Activated naive CD8-positive, alpha-beta T cell (primary cell): ENCODE data around the gene PDE4D.

Experiments
- H3K27ac Mint-ChIP-seq: one replicate; pipeline ENCODE4 v1.8.0; 2021; ENCODE audit warnings: mixed read lengths
- H3K27me3 Mint-ChIP-seq: one replicate; pipeline ENCODE4 v1.8.0; 2021; ENCODE audit warnings: mixed read lengths
- H3K36me3 Mint-ChIP-seq: one replicate; pipeline ENCODE4 v1.8.0; 2021; ENCODE audit warnings: mixed read lengths
- H3K4me1 Mint-ChIP-seq: one replicate; pipeline ENCODE4 v1.8.0; 2021; ENCODE audit warnings: low read depth, mixed read lengths
- H3K4me3 Mint-ChIP-seq: one replicate; pipeline ENCODE4 v1.8.0; 2021; ENCODE audit warnings: mild to moderate bottlenecking, mixed read lengths
- H3K9me3 Mint-ChIP-seq: one replicate; pipeline ENCODE4 v1.8.0; 2021; ENCODE audit warnings: low read depth, mixed read lengths

The PDE4D gene

GRCh38 chr5:59893429-59894227 is at the start of gene PDE4D:
TSS of gene PDE4D (minus strand) at chr5:59893726.
- no peak within 1 kb of the TSS for H3K27ac Mint-ChIP-seq
- H3K4me3 Mint-ChIP-seq: no peak within 1 kb of the TSS
- H3K4me1 Mint-ChIP-seq: peaks cover 2% of the 10 kb centered on the region
- H3K9me3 Mint-ChIP-seq: no peaks in the 10 kb centered on the region
- no peaks in the 10 kb centered on the region for H3K36me3 Mint-ChIP-seq
- H3K27me3 Mint-ChIP-seq: peaks cover 23% of the 10 kb centered on the region

DNA sequence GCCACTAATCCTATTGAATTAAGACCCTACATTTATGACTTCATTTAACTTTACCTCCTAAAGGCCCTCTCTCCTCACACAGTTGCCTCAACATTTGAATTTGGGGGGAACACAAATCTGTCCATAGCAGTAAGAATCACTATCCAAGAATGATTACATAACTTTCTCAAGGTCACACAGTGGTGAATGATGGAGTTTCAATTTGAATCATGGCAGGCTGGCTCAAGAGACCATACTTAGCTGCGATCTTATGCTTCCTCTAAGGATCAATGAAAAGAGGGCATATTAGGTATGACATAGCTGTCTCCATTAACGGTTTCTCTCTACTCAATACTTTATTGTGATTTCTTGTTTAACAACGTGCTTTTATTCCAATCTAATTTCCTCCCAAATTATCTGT is 44.1 kb upstream of the PDE4D start:
- H3K27me3 Mint-ChIP-seq: no peaks in the 10 kb centered on the region
- H3K4me1 Mint-ChIP-seq: no peaks in the 10 kb centered on the region
- no peak overlapping the region for H3K4me3 Mint-ChIP-seq
- H3K9me3 Mint-ChIP-seq: no peaks in the 10 kb centered on the region
- H3K36me3 Mint-ChIP-seq: no peaks in the 10 kb centered on the region
- H3K27ac Mint-ChIP-seq: no peak overlapping the region

DNA sequence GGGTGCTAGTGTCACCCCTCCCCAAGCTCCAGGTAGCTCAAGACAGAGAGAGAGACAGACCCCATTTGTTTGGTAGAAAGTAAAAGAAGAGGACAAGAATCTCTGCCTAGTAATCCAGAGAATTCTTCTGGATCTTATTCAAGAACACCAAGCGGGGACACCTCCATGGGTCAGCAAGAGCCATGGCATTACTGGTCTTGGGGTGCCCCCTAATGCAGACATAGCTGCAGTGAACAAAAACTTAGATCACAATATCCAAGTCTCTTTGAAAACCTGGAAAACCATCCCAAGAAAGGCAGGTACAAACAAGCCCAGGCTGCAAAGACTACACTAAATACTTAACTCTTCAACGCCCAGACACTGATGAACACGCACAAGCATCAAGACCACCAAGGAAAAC is 29.9 kb upstream of the PDE4D start:
- H3K9me3 Mint-ChIP-seq: peaks cover 3% of the 10 kb centered on the region
- H3K36me3 Mint-ChIP-seq: no peaks in the 10 kb centered on the region
- H3K4me1 Mint-ChIP-seq: no peaks in the 10 kb centered on the region
- H3K27me3 Mint-ChIP-seq: peaks cover 2% of the 10 kb centered on the region
- no peak overlapping the region for H3K27ac Mint-ChIP-seq
- H3K4me3 Mint-ChIP-seq: no peak overlapping the region

DNA sequence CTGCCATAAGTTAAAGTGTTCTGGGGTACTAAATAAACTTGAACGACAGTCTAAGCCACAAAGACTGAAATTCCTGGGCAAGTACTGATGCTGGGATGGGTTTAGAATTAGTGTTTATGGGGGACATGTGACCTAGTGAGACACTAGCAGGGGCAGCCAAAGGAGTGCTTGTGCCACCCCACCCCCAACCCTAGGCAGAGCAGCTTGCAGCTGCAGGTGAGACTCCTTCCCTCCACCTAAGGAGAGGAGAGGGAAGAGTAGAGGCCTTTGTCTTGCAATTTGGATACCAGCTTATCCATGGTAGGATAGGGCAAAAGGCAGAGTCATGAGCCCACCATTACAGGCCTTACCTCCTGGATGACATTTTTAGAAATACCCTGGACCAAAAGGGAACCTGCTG is 28.7 kb upstream of the PDE4D start:
- Mint-ChIP-seq H3K4me3 (no peak overlapping the region), H3K36me3 (no peaks in the 10 kb centered on the region), H3K4me1 (no peaks in the 10 kb centered on the region), H3K27me3 (peaks cover 2% of the 10 kb centered on the region), H3K27ac (no peak overlapping the region), H3K9me3 (peaks cover 3% of the 10 kb centered on the region)

GRCh38 chr5:59921816-59922215 is 28.3 kb upstream of the PDE4D start:
- Mint-ChIP-seq H3K4me1 (no peaks in the 10 kb centered on the region), H3K4me3 (no peak overlapping the region), H3K36me3 (no peaks in the 10 kb centered on the region), H3K9me3 (peaks cover 3% of the 10 kb centered on the region), H3K27ac (no peak overlapping the region), H3K27me3 (peaks cover 2% of the 10 kb centered on the region)

DNA sequence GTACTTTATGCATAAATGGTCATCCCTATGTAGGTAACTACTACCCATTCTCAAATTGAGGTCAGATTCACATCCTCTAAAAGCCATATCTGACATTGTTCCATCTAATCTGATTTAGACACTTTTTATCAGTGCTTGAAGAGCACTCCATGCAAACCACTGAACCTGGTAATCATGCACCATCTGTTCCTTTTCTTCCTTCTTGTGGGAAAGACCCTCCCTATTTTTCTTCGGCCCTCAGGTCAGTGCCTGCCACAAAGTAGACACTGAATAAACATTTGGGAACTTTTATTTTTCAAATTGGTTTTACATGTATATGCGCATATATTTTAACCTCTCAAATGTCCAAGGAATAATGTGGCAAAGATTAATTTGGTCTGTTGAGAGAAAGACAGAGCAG is 26.0 kb upstream of the PDE4D start:
- no peak overlapping the region for H3K4me3 Mint-ChIP-seq
- H3K27me3 Mint-ChIP-seq: peaks cover 2% of the 10 kb centered on the region

GRCh38 chr5:59917121-59917520 is 23.6 kb upstream of the PDE4D start:
- H3K36me3 Mint-ChIP-seq: no peaks in the 10 kb centered on the region
- peaks cover 1% of the 10 kb centered on the region for H3K27me3 Mint-ChIP-seq
- no peak overlapping the region for H3K27ac Mint-ChIP-seq
- no peaks in the 10 kb centered on the region for H3K4me1 Mint-ChIP-seq
- H3K9me3 Mint-ChIP-seq: no peaks in the 10 kb centered on the region
- H3K4me3 Mint-ChIP-seq: no peak overlapping the region

More for the DNA sequence above, 26.0 kb upstream of the PDE4D start:
- Mint-ChIP-seq H3K36me3 (no peaks in the 10 kb centered on the region), H3K4me1 (no peaks in the 10 kb centered on the region), H3K27ac (no peak overlapping the region), H3K9me3 (no peaks in the 10 kb centered on the region)

DNA sequence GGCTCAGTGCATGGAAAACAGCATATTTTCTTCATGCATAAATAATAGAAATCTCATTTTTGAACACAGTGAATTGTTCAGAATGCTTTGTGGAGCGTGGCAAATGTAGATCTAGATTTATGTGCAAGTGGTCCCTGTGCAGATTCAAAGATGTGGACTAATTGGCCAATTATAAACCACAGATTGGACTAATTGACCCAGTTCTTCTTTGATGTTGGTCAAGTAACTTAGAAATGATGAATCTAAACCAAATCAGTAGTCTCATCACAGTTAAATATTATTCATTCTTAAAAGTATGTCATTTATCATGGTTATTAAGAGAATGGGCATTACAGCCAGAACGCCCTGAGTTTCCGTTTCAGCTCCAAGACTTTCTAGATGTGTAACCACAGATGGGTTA is 11.7 kb upstream of the PDE4D start:
- no peaks in the 10 kb centered on the region for H3K27me3 Mint-ChIP-seq
- H3K9me3 Mint-ChIP-seq: no peaks in the 10 kb centered on the region
- no peaks in the 10 kb centered on the region for H3K4me1 Mint-ChIP-seq
- no peak overlapping the region for H3K4me3 Mint-ChIP-seq
- H3K36me3 Mint-ChIP-seq: no peaks in the 10 kb centered on the region
- H3K27ac Mint-ChIP-seq: no peak overlapping the region

- Mint-ChIP-seq H3K27ac (no peak overlapping the region), H3K36me3 (no peaks in the 10 kb centered on the region), H3K4me1 (peaks cover 2% of the 10 kb centered on the region), H3K27me3 (peaks cover 21% of the 10 kb centered on the region), H3K9me3 (no peaks in the 10 kb centered on the region), H3K4me3 (no peak overlapping the region)
Measured at GRCh38 chr5:59897075-59897474, 3.5 kb upstream of the PDE4D start.

GRCh38 chr5:59891962-59892643 is 1.4 kb downstream of the PDE4D start:
- no peak overlapping the region for H3K27ac Mint-ChIP-seq
- H3K9me3 Mint-ChIP-seq: no peaks in the 10 kb centered on the region
- H3K36me3 Mint-ChIP-seq: no peaks in the 10 kb centered on the region
- H3K4me1 Mint-ChIP-seq: peaks cover 2% of the 10 kb centered on the region
- peaks cover 23% of the 10 kb centered on the region for H3K27me3 Mint-ChIP-seq
- H3K4me3 Mint-ChIP-seq: no peak overlapping the region

DNA sequence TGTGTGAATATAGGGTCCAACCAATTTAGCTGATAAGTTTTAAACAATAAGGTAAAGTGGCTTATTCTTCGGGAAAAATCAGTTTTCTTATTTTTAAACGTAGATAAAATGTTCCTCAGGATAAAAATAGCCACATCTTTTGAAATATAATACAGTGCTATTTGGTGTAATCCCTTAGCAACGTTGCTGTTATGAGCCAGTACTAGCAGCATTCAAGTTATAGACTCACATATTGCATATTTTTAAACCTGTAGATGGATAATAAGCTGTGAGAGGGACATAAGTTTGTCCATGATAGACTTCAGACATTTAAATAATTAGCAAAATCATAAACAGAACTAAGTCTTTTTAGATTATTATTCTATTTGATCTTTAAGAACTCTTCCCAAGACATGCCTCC is 6.3 kb downstream of the PDE4D start:
- H3K27ac Mint-ChIP-seq: no peak overlapping the region
- H3K27me3 Mint-ChIP-seq: peaks cover 5% of the 10 kb centered on the region
- no peaks in the 10 kb centered on the region for H3K36me3 Mint-ChIP-seq
- no peak overlapping the region for H3K4me3 Mint-ChIP-seq
- H3K4me1 Mint-ChIP-seq: no peaks in the 10 kb centered on the region
- H3K9me3 Mint-ChIP-seq: no peaks in the 10 kb centered on the region

DNA sequence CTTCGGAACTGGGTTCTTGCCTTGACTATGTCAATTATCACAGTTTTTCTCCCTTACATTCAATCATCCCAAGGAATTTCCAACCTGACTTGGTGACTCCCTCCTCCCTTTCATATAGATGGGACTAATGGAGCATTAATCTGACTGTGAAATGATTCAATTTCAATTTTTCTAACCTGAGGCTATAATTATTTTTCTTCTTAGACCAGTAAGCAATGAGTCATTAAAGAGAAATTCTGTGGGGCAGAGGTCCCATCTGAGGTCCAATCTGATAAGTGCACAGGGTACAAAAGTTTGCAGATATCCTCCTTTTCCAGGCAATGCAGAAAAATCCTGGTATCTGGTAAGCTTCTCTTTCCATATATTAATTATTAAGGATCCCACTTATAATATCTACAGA is 18.9 kb downstream of the PDE4D start:
- Mint-ChIP-seq H3K4me1 (no peaks in the 10 kb centered on the region), H3K36me3 (no peaks in the 10 kb centered on the region), H3K9me3 (no peaks in the 10 kb centered on the region), H3K27me3 (peaks cover 5% of the 10 kb centered on the region), H3K27ac (no peak overlapping the region), H3K4me3 (no peak overlapping the region)

- Mint-ChIP-seq H3K27ac (no peak overlapping the region), H3K4me1 (no peaks in the 10 kb centered on the region), H3K36me3 (no peaks in the 10 kb centered on the region), H3K4me3 (no peak overlapping the region), H3K27me3 (peaks cover 5% of the 10 kb centered on the region), H3K9me3 (no peaks in the 10 kb centered on the region)
Measured at GRCh38 chr5:59873113-59873512, 20.4 kb downstream of the PDE4D start.

GRCh38 chr5:59866661-59867060 is 26.9 kb downstream of the PDE4D start:
- H3K36me3 Mint-ChIP-seq: no peaks in the 10 kb centered on the region
- H3K9me3 Mint-ChIP-seq: no peaks in the 10 kb centered on the region
- no peaks in the 10 kb centered on the region for H3K4me1 Mint-ChIP-seq
- H3K27me3 Mint-ChIP-seq: peaks cover 2% of the 10 kb centered on the region
- no peak overlapping the region for H3K27ac Mint-ChIP-seq
- no peak overlapping the region for H3K4me3 Mint-ChIP-seq

GRCh38 chr5:59864718-59865117 is 28.8 kb downstream of the PDE4D start:
- no peaks in the 10 kb centered on the region for H3K4me1 Mint-ChIP-seq
- H3K36me3 Mint-ChIP-seq: no peaks in the 10 kb centered on the region
- no peaks in the 10 kb centered on the region for H3K9me3 Mint-ChIP-seq
- peaks cover 4% of the 10 kb centered on the region for H3K27me3 Mint-ChIP-seq
- no peak overlapping the region for H3K27ac Mint-ChIP-seq
- no peak overlapping the region for H3K4me3 Mint-ChIP-seq

GRCh38 chr5:59863777-59864176 is 29.7 kb downstream of the PDE4D start:
- Mint-ChIP-seq H3K4me3 (no peak overlapping the region), H3K27ac (no peak overlapping the region), H3K36me3 (no peaks in the 10 kb centered on the region), H3K27me3 (peaks cover 4% of the 10 kb centered on the region), H3K9me3 (no peaks in the 10 kb centered on the region), H3K4me1 (no peaks in the 10 kb centered on the region)
